Uterus (tissue), 4 donors: Measurements from ENCODE around the gene CTDSPL. TPM values are rescaled to one million over a fixed set of nuclear protein-coding genes. Genes with fewer than 3 reads are reported as not detected.

Experiments
- DNase-seq, 2 donors: peaks; one replicate each; pipeline ENCODE4 v3.0.0-alpha.2; 2019 to 2020
- H3K27ac ChIP-seq, 2 donors: fragments of 200-600 bp; sonication (generic); 1 replicate in 1 of 2; 2 replicates in 1 of 2; pipeline ENCODE4 v1.5.1; 2016 to 2018
- H3K27me3 ChIP-seq, 2 donors: fragments of 200-600 bp; sonication (generic); one replicate each; pipeline ENCODE4 v1.5.1; 2018 to 2019; ENCODE audit warnings: control low read depth in 1 of 2
- H3K36me3 ChIP-seq, 2 donors: fragments of 200-600 bp; sonication (generic); one replicate each; pipeline ENCODE4 v1.5.1; 2019; ENCODE audit warnings: control low read depth in 1 of 2
- H3K4me1 ChIP-seq, 2 donors: fragments of 200-600 bp; sonication (generic); one replicate each; pipeline ENCODE4 v1.5.1; 2018 to 2019; ENCODE audit warnings: control low read depth in 1 of 2
- H3K4me3 ChIP-seq, 2 donors: fragments of 200-600 bp; sonication (generic); 1 replicate in 1 of 2; 2 replicates in 1 of 2; pipeline ENCODE4 v1.5.1; 2018 to 2019; ENCODE audit warnings: mild to moderate bottlenecking in 1 of 2
- H3K9me3 ChIP-seq, 2 donors: fragments of 200-600 bp; sonication (generic); one replicate each; pipeline ENCODE4 v1.5.1; 2019; ENCODE audit warnings: control low read depth in 1 of 2
- POLR2A ChIP-seq, 2 donors: fragments of 450-650 bp; IDR thresholded peaks; one replicate each; pipeline ENCODE4 v1.6.1; 2016; ENCODE audit warnings: antibody characterized with exemption in 2 of 2, mild to moderate bottlenecking in 1 of 2, moderate library complexity in 1 of 2
- intact Hi-C: fragments of 100-400 bp; cut with DNase I; formaldehyde crosslinking; loops from one replicate; pipeline ENCODE4 v1.15.1; 2023; ENCODE audit warnings: low total_unique reads
- total RNA-seq, 4 donors: library from RNA; depleted of rRNA in 3 of 4; stranded (reverse); fragments of >200 nt in 3 of 4; gene quantifications; one replicate each; pipeline versions ENCODE4 v1.1.0 to v1.2.4, GENCODE V29; 2014 to 2023
- TF ChIP-seq, protein P1 (sequence below), 4 experiments: fragments of 200-600 bp in 2 of 4; fragments of 450-650 bp in 2 of 4; sonication (generic) in 2 of 4; IDR thresholded peaks; one replicate each; pipeline ENCODE4 v1.5.1; 2016 to 2019; ENCODE audit warnings: antibody characterized with exemption in 4 of 4, mild to moderate bottlenecking in 2 of 4, moderate library complexity in 1 of 4
- donor health status: DM: yes; HTN: yes; CAD: no.

Gene CTDSPL
- total RNA-seq, 4 donors from 2014 or later, result 6.4 to 55.9 (median 28.7) TPM

GRCh38 chr3:37888421-37888820, 26.7 kb downstream of the CTDSPL start:
- Histone ChIP-seq H3K27me3 (no peaks in the 10 kb centered on the region), H3K4me3 (no peak overlapping the region), H3K9me3 (no peaks in the 10 kb centered on the region), H3K27ac (no peak overlapping the region), H3K36me3 (no peaks in the 10 kb centered on the region), H3K4me1 (peaks cover 0 to 7% of the 10 kb centered on the region in 2 donors)
- TF ChIP-seq, protein P1, sequence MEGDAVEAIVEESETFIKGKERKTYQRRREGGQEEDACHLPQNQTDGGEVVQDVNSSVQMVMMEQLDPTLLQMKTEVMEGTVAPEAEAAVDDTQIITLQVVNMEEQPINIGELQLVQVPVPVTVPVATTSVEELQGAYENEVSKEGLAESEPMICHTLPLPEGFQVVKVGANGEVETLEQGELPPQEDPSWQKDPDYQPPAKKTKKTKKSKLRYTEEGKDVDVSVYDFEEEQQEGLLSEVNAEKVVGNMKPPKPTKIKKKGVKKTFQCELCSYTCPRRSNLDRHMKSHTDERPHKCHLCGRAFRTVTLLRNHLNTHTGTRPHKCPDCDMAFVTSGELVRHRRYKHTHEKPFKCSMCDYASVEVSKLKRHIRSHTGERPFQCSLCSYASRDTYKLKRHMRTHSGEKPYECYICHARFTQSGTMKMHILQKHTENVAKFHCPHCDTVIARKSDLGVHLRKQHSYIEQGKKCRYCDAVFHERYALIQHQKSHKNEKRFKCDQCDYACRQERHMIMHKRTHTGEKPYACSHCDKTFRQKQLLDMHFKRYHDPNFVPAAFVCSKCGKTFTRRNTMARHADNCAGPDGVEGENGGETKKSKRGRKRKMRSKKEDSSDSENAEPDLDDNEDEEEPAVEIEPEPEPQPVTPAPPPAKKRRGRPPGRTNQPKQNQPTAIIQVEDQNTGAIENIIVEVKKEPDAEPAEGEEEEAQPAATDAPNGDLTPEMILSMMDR (IDR thresholded peaks at IDR 0.05), result no peak
- TF ChIP-seq POLR2A (IDR thresholded peaks at IDR 0.05), result no peak
- intact Hi-C loops, result no loop called here
- no peak for DNase-seq

- Histone ChIP-seq H3K4me1 (peaks cover 0 to 7% of the 10 kb centered on the region in 2 donors), H3K9me3 (no peaks in the 10 kb centered on the region), H3K27me3 (no peaks in the 10 kb centered on the region), H3K27ac (no peak overlapping the region), H3K4me3 (no peak overlapping the region), H3K36me3 (no peaks in the 10 kb centered on the region)
- TF ChIP-seq POLR2A (IDR thresholded peaks at IDR 0.05), result no peak
- TF ChIP-seq, protein P1 (IDR thresholded peaks at IDR 0.05), result no peak
- no peak for DNase-seq
- intact Hi-C loops, result no loop called here
These were observed 28.8 kb downstream of the CTDSPL start for GRCh38 chr3:37890522-37890921.

GRCh38 chr3:37891227-37891626, 29.5 kb downstream of the CTDSPL start:
- DNase-seq, result no peak
- Histone ChIP-seq H3K4me3 (no peak overlapping the region), H3K27me3 (no peaks in the 10 kb centered on the region), H3K9me3 (no peaks in the 10 kb centered on the region), H3K4me1 (peaks cover 0 to 7% of the 10 kb centered on the region in 2 donors), H3K36me3 (no peaks in the 10 kb centered on the region), H3K27ac (peak overlapping the region in 1 of 2 donors; percentile 4)
- TF ChIP-seq POLR2A (IDR thresholded peaks at IDR 0.05), result no peak
- intact Hi-C loops, result no loop called here

DNA sequence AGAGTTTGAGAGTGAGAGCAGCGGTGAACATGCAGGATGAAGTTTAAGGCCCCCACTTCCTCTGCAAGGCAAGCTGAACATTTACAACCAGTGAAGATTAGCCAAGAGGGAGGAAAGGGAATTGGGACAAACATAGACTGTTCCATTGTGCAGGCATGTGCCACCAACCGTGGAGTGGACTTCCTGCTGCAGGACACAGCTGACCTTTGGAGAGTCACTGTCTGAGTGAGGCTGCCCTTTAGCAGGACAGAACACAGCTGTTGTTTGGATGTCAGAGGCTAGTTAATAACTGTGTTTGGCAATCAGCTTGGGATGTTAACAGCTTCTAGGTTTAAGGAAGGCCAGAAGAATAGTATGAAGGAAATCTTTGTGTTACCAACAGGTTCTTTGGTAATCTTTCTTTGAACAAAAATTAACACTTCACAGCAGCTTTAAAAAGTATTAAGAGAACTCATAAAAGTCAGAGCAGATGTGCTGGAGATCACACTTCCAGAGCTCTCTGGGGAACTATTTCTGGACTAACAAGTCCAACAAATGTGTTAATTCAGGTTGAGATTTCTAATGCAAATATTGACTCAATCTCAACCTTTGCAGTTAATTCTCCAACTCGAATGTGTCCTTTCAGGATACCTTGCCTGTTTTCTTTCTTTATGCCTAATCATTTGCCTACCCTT, 31.4 kb downstream of the CTDSPL start:
- DNase-seq, result peak in 1 of 2 donors; percentile 47
- peak overlapping the region; percentile 10 to 28 for H3K27ac ChIP-seq
- TF ChIP-seq, protein P1 (IDR thresholded peaks at IDR 0.05), result no peak
- TF ChIP-seq POLR2A (IDR thresholded peaks at IDR 0.05), result no peak
- no peaks in the 10 kb centered on the region for H3K9me3 ChIP-seq
- peaks cover 0 to 7% of the 10 kb centered on the region in 2 donors for H3K4me1 ChIP-seq
- intact Hi-C loops, result no loop called here
- H3K36me3 ChIP-seq, result no peaks in the 10 kb centered on the region
- no peaks in the 10 kb centered on the region for H3K27me3 ChIP-seq
- H3K4me3 ChIP-seq, result no peak overlapping the region

DNA sequence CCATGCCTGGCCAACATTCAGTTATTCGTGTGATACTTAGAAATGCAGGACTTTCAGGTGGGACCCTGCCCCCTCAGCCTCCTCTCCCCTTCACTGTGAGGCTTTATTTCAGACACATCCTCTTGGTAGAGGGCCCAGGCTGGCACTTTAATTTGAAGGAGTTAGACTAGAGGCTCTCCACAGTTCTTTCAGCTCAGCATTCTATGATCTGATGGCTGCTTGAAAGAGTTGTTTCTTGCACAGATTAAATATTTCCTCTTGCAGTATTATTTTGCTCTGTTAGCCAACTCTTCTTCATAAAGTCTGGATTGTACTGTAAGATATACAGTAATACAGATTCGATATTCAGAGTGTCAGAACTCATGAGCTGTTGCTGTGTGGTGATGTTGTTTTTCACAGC, 35.1 kb downstream of the CTDSPL start:
- DNase-seq, result no peak
- Histone ChIP-seq H3K4me1 (peaks cover 0 to 15% of the 10 kb centered on the region in 2 donors), H3K36me3 (no peaks in the 10 kb centered on the region), H3K9me3 (no peaks in the 10 kb centered on the region), H3K27me3 (no peaks in the 10 kb centered on the region), H3K27ac (no peak overlapping the region), H3K4me3 (no peak overlapping the region)
- intact Hi-C loops, result no loop called here
- TF ChIP-seq, protein P1 (IDR thresholded peaks at IDR 0.05), result no peak
- TF ChIP-seq POLR2A (IDR thresholded peaks at IDR 0.05), result no peak
